Measurements from ENCODE around the gene FTSJ3.

FTSJ3 gene

GRCh38 chr17:63775420-63775819, 52.0 kb downstream of the FTSJ3 start:
- TF ChIP-seq CTCF (conservative IDR thresholded peaks at IDR 0.05) = no peak
- TF ChIP-seq ZFX (IDR thresholded peaks at IDR 0.05) = no peak

GRCh38 chr17:63774969-63775265, 52.5 kb downstream of the FTSJ3 start:
- peak overlapping the region; percentile 95 for H3K27ac ChIP-seq
- no peak for TF ChIP-seq CTCF (conservative IDR thresholded peaks at IDR 0.05)
- no peak for TF ChIP-seq ZFX (IDR thresholded peaks at IDR 0.05)

More at GRCh38 chr17:63775420-63775819, 52.0 kb downstream of the FTSJ3 start:
- H3K27ac ChIP-seq = peak overlapping the region; percentile 95; the same call in 1 of the 2 replicates

GRCh38 chr17:63774141-63774968, 53.1 kb downstream of the FTSJ3 start, which contains the start of gene DDX42:
TSS of gene DDX42 (plus strand) at chr17:63774170. CDS start at chr17:63787050, 12,880 bp downstream.
- peak within 1 kb of the TSS; percentile 95 for H3K27ac ChIP-seq
- TF ChIP-seq CTCF (conservative IDR thresholded peaks at IDR 0.05) (no peak; the same call in 1 of the 2 replicates), ZFX (IDR thresholded peaks at IDR 0.05) (peak; percentile 97)

GRCh38 chr17:63773272-63774140, 54.0 kb downstream of the FTSJ3 start, which contains the start of gene CCDC47:
TSS of gene CCDC47 (minus strand) at chr17:63773597. CDS start at chr17:63766175, 7,422 bp downstream.
- peak; percentile 92 for TF ChIP-seq ZFX (IDR thresholded peaks at IDR 0.05)
- no peak for TF ChIP-seq CTCF (conservative IDR thresholded peaks at IDR 0.05)
- peak within 1 kb of the TSS; percentile 95 for H3K27ac ChIP-seq

GRCh38 chr17:63772801-63773271, 54.6 kb downstream of the FTSJ3 start:
- peak overlapping the region; percentile 95 for H3K27ac ChIP-seq
- TF ChIP-seq CTCF (conservative IDR thresholded peaks at IDR 0.05) (no peak), ZFX (IDR thresholded peaks at IDR 0.05) (no peak)

Measured in C4-2B (cell line).